ENCODE results near the gene PPM1K. TPM values are rescaled to one million over a fixed set of nuclear protein-coding genes. Genes with fewer than 3 reads are reported as not detected.
A peak's percentile ranks its signal among the peaks of the same experiment; 100 is the strongest.

The PPM1K gene
- total RNA-seq (10 to 100 TPM; 71.0 to 78.1 TPM), total RNA-seq (36.3 to 353 (median 152) reads per million in 172 experiments)
- polyA plus RNA-seq (2013, experiment 1 of 2): 34.1 TPM
- 48.2 TPM for polyA plus RNA-seq (2013, experiment 2 of 2)

- no peaks in the 10 kb centered on the region for H3K9me3 Mint-ChIP-seq
These were observed at the start of gene PPM1K for GRCh38 chr4:88284439-88285234. Gene PPM1K (minus strand): TSS chr4:88284561. CDS start chr4:88278583, 5,978 bp downstream.

GRCh38 chr4:88333741-88334405 is 49.5 kb upstream of the PPM1K start:
- Histone ChIP-seq H3K4me1 (ENCODE audit: insufficient read depth, low read length) (no peaks in the 10 kb centered on the region), H3K4me3 (ENCODE audit: low read length) (no peak overlapping the region), H3K36me3 (ENCODE audit: insufficient read depth, low read length) (no peaks in the 10 kb centered on the region), H3K27me3 (ENCODE audit: control insufficient read depth in 1 of 2, insufficient read depth in 2 of 2, low read length in 2 of 2) (no peaks in the 10 kb centered on the region), H3K27ac (ENCODE audit: low read depth in 1 of 2, low read length in 2 of 2) (no peak overlapping the region), H3K9me3 (ENCODE audit: control insufficient read depth in 1 of 2, insufficient read depth in 1 of 2, low read length in 2 of 2) (no peaks in the 10 kb centered on the region)
- CTCF ChIA-PET: no interaction called here
- Mint-ChIP-seq H3K27me3 (no peaks in the 10 kb centered on the region), H3K4me3 (no peak overlapping the region), H3K4me1 (ENCODE audit: low read depth) (no peaks in the 10 kb centered on the region), H3K9me3 (no peaks in the 10 kb centered on the region), H3K27ac (no peak overlapping the region), H3K36me3 (ENCODE audit: low read depth) (no peaks in the 10 kb centered on the region)
- TF ChIP-seq CTCF (IDR thresholded peaks at IDR 0.05): no peak
- intact Hi-C loops (cut with DNase I, micrococcal nuclease): no loop called here
- ATAC-seq (ENCODE audit: poor library complexity): no peak
- no peak for DNase-seq
- POLR2A ChIA-PET: no interaction called here

More at GRCh38 chr4:88284439-88285234, at the start of gene PPM1K:
- peak within 1 kb of the TSS; percentile 98 for H3K27ac ChIP-seq (ENCODE audit: low read depth in 1 of 2, low read length in 2 of 2)
- POLR2A ChIA-PET: interaction anchor here (0.6 to 7.3 kb wide), 56 partner anchors 9 to 1349 kb away, joined by 3 to 155 read pairs (median 5); partner anchors contain the start of genes AFF1, HERC3, HERC5 and HERC6
- Mint-ChIP-seq H3K27ac (peak within 1 kb of the TSS; percentile 99), H3K36me3 (ENCODE audit: low read depth) (peaks cover 20% of the 10 kb centered on the region), H3K4me3 (peak within 1 kb of the TSS; percentile 95), H3K27me3 (no peaks in the 10 kb centered on the region), H3K4me1 (ENCODE audit: low read depth) (peaks cover 45% of the 10 kb centered on the region)
- H3K27me3 ChIP-seq (ENCODE audit: control insufficient read depth in 1 of 2, insufficient read depth in 2 of 2, low read length in 2 of 2): no peaks in the 10 kb centered on the region
- intact Hi-C loops (cut with DNase I, micrococcal nuclease): loop anchor here (1.0 to 5.0 kb wide), 8 partner anchors 94 to 1182 kb away; partner anchors contain the start of genes HERC3 (in 2 of the 2), HERC5 (in 2 of the 2), HERC6 (in 1 of the 2) and PYURF (in 1 of the 2)
- peaks cover 30% of the 10 kb centered on the region for H3K4me1 ChIP-seq (ENCODE audit: insufficient read depth, low read length)
- peak within 1 kb of the TSS; percentile 90 for H3K4me3 ChIP-seq (ENCODE audit: low read length)
- CTCF ChIA-PET: interaction anchor here (1.3 to 1.9 kb wide), 5 partner anchors 9 to 231 kb away, joined by 3 to 7 read pairs (median 4); partner anchors contain the start of gene HERC6
- no peaks in the 10 kb centered on the region for H3K36me3 ChIP-seq (ENCODE audit: insufficient read depth, low read length)
- peak; percentile 98 to 100 (median 99) for DNase-seq
- peak; percentile 79 for ATAC-seq (ENCODE audit: poor library complexity)
- TF ChIP-seq CTCF (IDR thresholded peaks at IDR 0.05): peak; percentile 9
- no peaks in the 10 kb centered on the region for H3K9me3 ChIP-seq (ENCODE audit: control insufficient read depth in 1 of 2, insufficient read depth in 1 of 2, low read length in 2 of 2)

- H3K4me3 Mint-ChIP-seq: no peak overlapping the region
- TF ChIP-seq CTCF (IDR thresholded peaks at IDR 0.05): no peak
- H3K4me1 Mint-ChIP-seq (ENCODE audit: low read depth): no peaks in the 10 kb centered on the region
- POLR2A ChIA-PET: no interaction called here
- CTCF ChIA-PET: no interaction called here
- no peaks in the 10 kb centered on the region for H3K36me3 Mint-ChIP-seq (ENCODE audit: low read depth)
- no peak overlapping the region for H3K27ac Mint-ChIP-seq
- H3K27me3 Mint-ChIP-seq: no peaks in the 10 kb centered on the region
- no peaks in the 10 kb centered on the region for H3K27me3 ChIP-seq (ENCODE audit: control insufficient read depth in 1 of 2, insufficient read depth in 2 of 2, low read length in 2 of 2)
- no peaks in the 10 kb centered on the region for H3K9me3 Mint-ChIP-seq
- no peaks in the 10 kb centered on the region for H3K4me1 ChIP-seq (ENCODE audit: insufficient read depth, low read length)
- no peak for DNase-seq
- no peaks in the 10 kb centered on the region for H3K36me3 ChIP-seq (ENCODE audit: insufficient read depth, low read length)
- ATAC-seq (ENCODE audit: poor library complexity): no peak
- H3K9me3 ChIP-seq (ENCODE audit: control insufficient read depth in 1 of 2, insufficient read depth in 1 of 2, low read length in 2 of 2): no peaks in the 10 kb centered on the region
- intact Hi-C loops (cut with DNase I, micrococcal nuclease): loop anchor here in 1 of 2 experiments (5.0 kb wide), 1 partner anchor 35 kb away; no protein-coding TSS in a partner anchor
- H3K4me3 ChIP-seq (ENCODE audit: low read length): no peak overlapping the region
- H3K27ac ChIP-seq (ENCODE audit: low read depth in 1 of 2, low read length in 2 of 2): no peak overlapping the region
These were observed 43.3 kb upstream of the PPM1K start for GRCh38 chr4:88327665-88328064.
